ENCODE data around the gene GRIK5.
"Not testable (repeated sequence)": the region's sequence is repeated elsewhere in the genome, so short reads cannot be mapped to it uniquely, and the experiment has no call there.

The GRIK5 gene

GRCh38 chr19:42021185-42021584, 48.8 kb downstream of the GRIK5 start:
- Histone ChIP-seq H3K4me2 (ENCODE audit: low read length) (no peak overlapping the region), H3K27me3 (ENCODE audit: control insufficient read depth, low read length) (peaks cover 8% of the 10 kb centered on the region; the same call in 1 of the 2 replicates), H3K36me3 (ENCODE audit: control insufficient read depth, low read length) (no peaks in the 10 kb centered on the region), H3K9me2 (replicated peaks; ENCODE audit: control insufficient read depth, low read length) (no peaks in the 10 kb centered on the region), H3K4me3 (ENCODE audit: low read length) (no peak overlapping the region), H4K20me1 (ENCODE audit: control insufficient read depth, insufficient read depth, low read depth, low read length) (no peaks in the 10 kb centered on the region), H3K9me3 (ENCODE audit: control insufficient read depth, insufficient read depth, low read length) (no peaks in the 10 kb centered on the region), H3F3A (ENCODE audit: control insufficient read depth, insufficient read depth) (no peaks in the 10 kb centered on the region), H3K4me1 (ENCODE audit: control insufficient read depth, low read length) (no peaks in the 10 kb centered on the region), H3K79me2 (ENCODE audit: control insufficient read depth, low read length) (no peaks in the 10 kb centered on the region), H3K27ac (ENCODE audit: low read depth, low read length) (no peak overlapping the region)
- TF ChIP-seq, protein P1, sequence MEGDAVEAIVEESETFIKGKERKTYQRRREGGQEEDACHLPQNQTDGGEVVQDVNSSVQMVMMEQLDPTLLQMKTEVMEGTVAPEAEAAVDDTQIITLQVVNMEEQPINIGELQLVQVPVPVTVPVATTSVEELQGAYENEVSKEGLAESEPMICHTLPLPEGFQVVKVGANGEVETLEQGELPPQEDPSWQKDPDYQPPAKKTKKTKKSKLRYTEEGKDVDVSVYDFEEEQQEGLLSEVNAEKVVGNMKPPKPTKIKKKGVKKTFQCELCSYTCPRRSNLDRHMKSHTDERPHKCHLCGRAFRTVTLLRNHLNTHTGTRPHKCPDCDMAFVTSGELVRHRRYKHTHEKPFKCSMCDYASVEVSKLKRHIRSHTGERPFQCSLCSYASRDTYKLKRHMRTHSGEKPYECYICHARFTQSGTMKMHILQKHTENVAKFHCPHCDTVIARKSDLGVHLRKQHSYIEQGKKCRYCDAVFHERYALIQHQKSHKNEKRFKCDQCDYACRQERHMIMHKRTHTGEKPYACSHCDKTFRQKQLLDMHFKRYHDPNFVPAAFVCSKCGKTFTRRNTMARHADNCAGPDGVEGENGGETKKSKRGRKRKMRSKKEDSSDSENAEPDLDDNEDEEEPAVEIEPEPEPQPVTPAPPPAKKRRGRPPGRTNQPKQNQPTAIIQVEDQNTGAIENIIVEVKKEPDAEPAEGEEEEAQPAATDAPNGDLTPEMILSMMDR (IDR thresholded peaks at IDR 0.05; ENCODE audit: low read depth, low read length, poor library complexity, severe bottlenecking), result no peak
- TF ChIP-seq EZH2phosphoT487 (IDR thresholded peaks at IDR 0.05; ENCODE audit: borderline replicate concordance, low read length), result no peak

DNA sequence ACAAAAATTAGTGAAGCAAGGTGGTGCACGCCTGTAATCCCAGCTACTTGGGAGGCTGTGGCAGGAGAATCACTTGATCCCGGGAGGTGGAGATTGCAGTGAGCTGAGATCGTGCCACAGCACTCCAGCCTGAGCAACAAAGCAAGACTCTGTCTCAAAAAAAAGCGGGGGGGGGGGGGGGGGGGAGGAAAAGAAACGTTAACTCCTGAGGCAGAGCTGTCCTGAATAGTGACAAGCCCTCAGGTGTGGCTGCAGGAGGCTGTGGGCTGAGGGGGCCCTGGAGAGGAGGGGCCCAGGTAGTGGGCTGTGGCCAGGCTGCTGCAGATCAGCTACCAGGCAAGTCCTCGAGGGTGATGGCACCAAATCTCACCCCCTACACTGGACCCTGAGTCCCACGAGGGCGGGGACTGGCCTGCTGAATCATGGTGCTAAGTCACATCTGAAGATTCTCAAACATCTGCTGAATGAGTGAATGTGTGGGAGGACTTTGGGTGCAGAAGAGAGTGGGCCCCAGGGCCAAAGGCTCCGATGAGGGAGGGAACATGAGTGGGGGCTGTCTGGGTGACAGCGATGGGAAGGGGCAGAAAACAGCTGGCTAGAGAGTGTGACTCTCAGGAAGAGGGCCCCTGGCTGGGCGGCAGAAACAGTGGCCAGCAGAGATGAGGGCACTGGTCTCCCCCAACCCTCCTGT, 51.4 kb downstream of the GRIK5 start:
- Histone ChIP-seq H3K4me1 (ENCODE audit: control insufficient read depth, low read length) (no peaks in the 10 kb centered on the region), H3K4me3 (ENCODE audit: low read length) (no peak overlapping the region), H3F3A (ENCODE audit: control insufficient read depth, insufficient read depth) (no peaks in the 10 kb centered on the region), H3K9me2 (replicated peaks; ENCODE audit: control insufficient read depth, low read length) (no peaks in the 10 kb centered on the region), H3K79me2 (ENCODE audit: control insufficient read depth, low read length) (no peaks in the 10 kb centered on the region), H4K20me1 (ENCODE audit: control insufficient read depth, insufficient read depth, low read depth, low read length) (no peaks in the 10 kb centered on the region), H3K4me2 (ENCODE audit: low read length) (no peak overlapping the region), H3K27me3 (ENCODE audit: control insufficient read depth, low read length) (peaks cover 12% of the 10 kb centered on the region; the same call in 1 of the 2 replicates), H3K27ac (ENCODE audit: low read depth, low read length) (no peak overlapping the region), H3K36me3 (ENCODE audit: control insufficient read depth, low read length) (no peaks in the 10 kb centered on the region), H3K9me3 (ENCODE audit: control insufficient read depth, insufficient read depth, low read length) (no peaks in the 10 kb centered on the region)
- TF ChIP-seq EZH2phosphoT487 (IDR thresholded peaks at IDR 0.05; ENCODE audit: borderline replicate concordance, low read length), result no peak
- TF ChIP-seq, protein P1 (IDR thresholded peaks at IDR 0.05; ENCODE audit: low read depth, low read length, poor library complexity, severe bottlenecking), result no peak

DNA sequence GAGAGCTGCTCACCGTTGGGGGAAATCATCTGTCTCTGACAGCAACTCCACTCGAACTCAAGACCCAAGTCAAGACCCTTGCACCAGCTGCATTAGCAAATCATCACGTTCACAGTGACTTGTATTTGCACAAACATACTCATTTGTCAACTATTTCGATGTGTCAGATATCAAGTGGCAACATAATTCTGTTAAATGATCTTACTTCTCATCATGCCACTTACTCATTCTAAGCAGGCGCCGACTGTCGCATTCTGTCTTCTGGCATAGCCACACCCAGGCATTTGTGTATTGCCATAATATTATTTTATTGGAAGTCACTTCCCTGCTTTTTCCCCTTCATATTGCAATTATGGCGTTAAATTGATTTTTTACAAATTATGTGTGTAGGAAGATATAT, 53.0 kb downstream of the GRIK5 start:
- Histone ChIP-seq H3K27ac (ENCODE audit: low read depth, low read length) (no peak overlapping the region), H3K36me3 (ENCODE audit: control insufficient read depth, low read length) (no peaks in the 10 kb centered on the region), H3K4me1 (ENCODE audit: control insufficient read depth, low read length) (no peaks in the 10 kb centered on the region), H3K4me3 (ENCODE audit: low read length) (no peak overlapping the region), H3F3A (ENCODE audit: control insufficient read depth, insufficient read depth) (no peaks in the 10 kb centered on the region), H3K9me3 (ENCODE audit: control insufficient read depth, insufficient read depth, low read length) (no peaks in the 10 kb centered on the region), H3K27me3 (ENCODE audit: control insufficient read depth, low read length) (peaks cover 12% of the 10 kb centered on the region; the same call in 1 of the 2 replicates), H4K20me1 (ENCODE audit: control insufficient read depth, insufficient read depth, low read depth, low read length) (no peaks in the 10 kb centered on the region), H3K79me2 (ENCODE audit: control insufficient read depth, low read length) (no peaks in the 10 kb centered on the region), H3K9me2 (replicated peaks; ENCODE audit: control insufficient read depth, low read length) (no peaks in the 10 kb centered on the region), H3K4me2 (ENCODE audit: low read length) (no peak overlapping the region)
- TF ChIP-seq, protein P1 (IDR thresholded peaks at IDR 0.05; ENCODE audit: low read depth, low read length, poor library complexity, severe bottlenecking), result no peak
- no peak for TF ChIP-seq EZH2phosphoT487 (IDR thresholded peaks at IDR 0.05; ENCODE audit: borderline replicate concordance, low read length)

DNA sequence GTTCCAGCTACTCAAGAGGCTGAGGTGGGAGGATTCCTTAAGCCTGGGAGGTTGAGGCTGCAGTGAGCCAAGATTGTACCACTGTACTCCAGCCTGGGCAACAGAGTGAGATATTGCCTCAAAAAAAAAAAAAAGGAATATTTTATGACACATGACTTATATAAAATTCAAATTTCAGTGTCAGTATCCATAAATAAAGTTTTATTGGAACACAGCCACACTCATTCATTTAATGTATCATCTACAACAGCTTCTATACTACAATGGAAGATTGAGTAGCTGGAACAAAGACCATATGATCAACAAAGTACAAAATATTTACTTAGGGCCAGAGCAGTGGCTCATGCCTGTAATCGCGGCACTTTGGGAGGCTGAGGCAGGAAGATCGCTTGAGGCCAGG, 57.3 kb downstream of the GRIK5 start:
- H3K9me3 ChIP-seq (ENCODE audit: control insufficient read depth, insufficient read depth, low read length); H3K27ac ChIP-seq (ENCODE audit: low read depth, low read length); H3K4me3 ChIP-seq (ENCODE audit: low read length); H3K4me2 ChIP-seq (ENCODE audit: low read length); H3K9me2 ChIP-seq (replicated peaks; ENCODE audit: control insufficient read depth, low read length); H3K4me1 ChIP-seq (ENCODE audit: control insufficient read depth, low read length); H3K36me3 ChIP-seq (ENCODE audit: control insufficient read depth, low read length); H3F3A ChIP-seq (ENCODE audit: control insufficient read depth, insufficient read depth); H4K20me1 ChIP-seq (ENCODE audit: control insufficient read depth, insufficient read depth, low read depth, low read length); H3K79me2 ChIP-seq (ENCODE audit: control insufficient read depth, low read length): not testable (repeated sequence)
- H3K27me3 ChIP-seq (ENCODE audit: control insufficient read depth, low read length), result peaks cover 11% of the 10 kb centered on the region; the same call in 1 of the 2 replicates

Data from DOHH2 (cell line).